ENCODE results near the gene RNF112.
"Not testable (repeated sequence)": the region's sequence is repeated elsewhere in the genome, so short reads cannot be mapped to it uniquely, and the experiment has no call there.

The RNF112 gene

GRCh38 chr17:19442731-19443130 lies 31.7 kb downstream of the RNF112 start:
- TF ChIP-seq, protein P1, sequence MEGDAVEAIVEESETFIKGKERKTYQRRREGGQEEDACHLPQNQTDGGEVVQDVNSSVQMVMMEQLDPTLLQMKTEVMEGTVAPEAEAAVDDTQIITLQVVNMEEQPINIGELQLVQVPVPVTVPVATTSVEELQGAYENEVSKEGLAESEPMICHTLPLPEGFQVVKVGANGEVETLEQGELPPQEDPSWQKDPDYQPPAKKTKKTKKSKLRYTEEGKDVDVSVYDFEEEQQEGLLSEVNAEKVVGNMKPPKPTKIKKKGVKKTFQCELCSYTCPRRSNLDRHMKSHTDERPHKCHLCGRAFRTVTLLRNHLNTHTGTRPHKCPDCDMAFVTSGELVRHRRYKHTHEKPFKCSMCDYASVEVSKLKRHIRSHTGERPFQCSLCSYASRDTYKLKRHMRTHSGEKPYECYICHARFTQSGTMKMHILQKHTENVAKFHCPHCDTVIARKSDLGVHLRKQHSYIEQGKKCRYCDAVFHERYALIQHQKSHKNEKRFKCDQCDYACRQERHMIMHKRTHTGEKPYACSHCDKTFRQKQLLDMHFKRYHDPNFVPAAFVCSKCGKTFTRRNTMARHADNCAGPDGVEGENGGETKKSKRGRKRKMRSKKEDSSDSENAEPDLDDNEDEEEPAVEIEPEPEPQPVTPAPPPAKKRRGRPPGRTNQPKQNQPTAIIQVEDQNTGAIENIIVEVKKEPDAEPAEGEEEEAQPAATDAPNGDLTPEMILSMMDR (conservative IDR thresholded peaks at IDR 0.05; ENCODE audit: low read length): no peak
- no peak overlapping the region for H3K4me3 ChIP-seq (ENCODE audit: low read length)
- no peak for DNase-seq (ENCODE audit: low read depth)

- no peak overlapping the region for H3K4me3 ChIP-seq (ENCODE audit: low read length)
- no peak for DNase-seq (ENCODE audit: low read depth)
- TF ChIP-seq, protein P1 (conservative IDR thresholded peaks at IDR 0.05; ENCODE audit: low read length): no peak
These were observed 32.1 kb downstream of the RNF112 start for GRCh38 chr17:19443148-19443547.

DNA sequence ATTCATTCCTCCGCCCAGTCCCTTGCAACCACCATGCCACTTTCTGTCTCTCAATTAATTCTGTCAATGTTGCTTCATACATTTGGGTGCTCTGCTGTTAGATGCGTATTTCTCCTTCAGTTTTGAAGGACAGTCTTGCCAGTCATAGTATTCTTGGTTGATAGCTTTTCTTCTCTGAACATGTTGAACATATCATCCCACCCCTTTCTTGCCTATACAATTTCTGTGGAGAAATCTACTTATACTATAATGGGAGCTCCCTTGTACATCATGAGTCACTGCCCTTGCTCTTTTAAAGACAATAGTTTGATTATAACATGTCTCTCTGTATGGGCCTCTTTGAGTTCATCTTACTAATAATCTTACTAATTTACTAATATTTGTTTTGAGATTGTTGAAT lies 34.1 kb downstream of the RNF112 start:
- no peak overlapping the region for H3K4me3 ChIP-seq (ENCODE audit: low read length)
- TF ChIP-seq, protein P1 (conservative IDR thresholded peaks at IDR 0.05; ENCODE audit: low read length): no peak
- no peak for DNase-seq (ENCODE audit: low read depth)

DNA sequence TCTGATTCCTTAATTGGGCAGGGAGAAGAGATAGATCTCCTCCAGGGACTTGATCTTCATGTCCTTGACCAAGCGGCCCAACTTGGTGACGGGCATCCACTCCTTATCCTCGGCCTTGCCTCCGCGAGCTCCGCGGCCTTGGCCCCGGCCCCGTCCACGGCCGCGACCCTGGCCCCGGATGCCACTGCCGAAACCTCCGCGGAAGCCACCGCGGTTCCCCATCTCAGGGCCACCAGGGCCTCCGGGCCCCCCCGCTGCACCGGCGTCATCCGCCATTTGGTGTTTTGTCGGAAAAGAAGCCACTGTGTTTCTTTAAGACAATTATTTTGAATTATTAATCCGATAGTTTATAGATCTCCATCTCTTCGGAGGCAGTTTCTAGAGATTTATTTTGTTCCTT lies 35.5 kb downstream of the RNF112 start:
- not testable (repeated sequence) for DNase-seq (ENCODE audit: low read depth); H3K4me3 ChIP-seq (ENCODE audit: low read length)

- TF ChIP-seq, protein P1 (conservative IDR thresholded peaks at IDR 0.05; ENCODE audit: low read length): peak; percentile 94
- H3K4me3 ChIP-seq (ENCODE audit: low read length): no peak overlapping the region
- DNase-seq (ENCODE audit: low read depth): peak; percentile 67
These were observed 36.1 kb downstream of the RNF112 start for GRCh38 chr17:19447085-19447583.

GRCh38 chr17:19448341-19449268 lies 37.6 kb downstream of the RNF112 start:
- peak; percentile 98 for DNase-seq (ENCODE audit: low read depth)
- no peak overlapping the region for H3K4me3 ChIP-seq (ENCODE audit: low read length)
- TF ChIP-seq, protein P1 (conservative IDR thresholded peaks at IDR 0.05; ENCODE audit: low read length): no peak; the same call in 1 of the 2 replicates

DNA sequence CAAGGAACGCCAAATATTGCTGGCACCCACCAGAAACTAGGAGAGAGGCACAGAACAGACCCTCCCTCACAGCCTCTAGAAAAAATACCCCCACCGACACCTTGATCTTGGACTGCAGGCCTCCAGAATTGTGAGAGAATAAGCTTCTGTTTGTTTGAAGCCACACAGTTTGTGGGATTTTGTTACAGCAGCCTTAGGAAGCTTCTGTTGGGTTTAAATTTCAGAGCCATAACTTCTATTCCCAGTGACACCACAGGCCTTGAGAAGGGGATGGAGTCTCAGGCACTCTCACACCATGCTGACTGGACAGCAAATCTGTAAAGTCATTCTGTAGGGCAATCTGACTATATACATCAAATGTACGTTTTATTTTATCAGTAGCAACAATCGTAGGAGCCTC lies 38.6 kb downstream of the RNF112 start:
- H3K4me3 ChIP-seq (ENCODE audit: low read length): no peak overlapping the region
- TF ChIP-seq, protein P1 (conservative IDR thresholded peaks at IDR 0.05; ENCODE audit: low read length): no peak
- no peak for DNase-seq (ENCODE audit: low read depth)

Data from AG10803 (cell line).